Activated naive CD4-positive, alpha-beta T cell treated with anti-CD3 and anti-CD28 coated beads, Interleukin-2, amount 50 U/mL, for 72 hours (primary cell): ENCODE data around the gene CXADR. TPM values are rescaled to one million over a fixed set of nuclear protein-coding genes. Genes with fewer than 3 reads are reported as not detected.

Experiments
- ATAC-seq, 2 donors: fragments of 150-1000 bp; cut with Tn5 transposase; 2 replicates each; pipeline ENCODE4 v1.10.0; 2021; ENCODE audit warnings: mild to moderate bottlenecking in 2 of 2, moderate library complexity in 2 of 2
- DNase-seq, 2 donors: peaks; one replicate each; pipeline ENCODE4 v3.0.0; 2021 to 2022; ENCODE audit warnings: low spot score in 2 of 2
- H3K27ac Mint-ChIP-seq, 2 donors: one replicate each; pipeline ENCODE4 v1.8.0; 2022; ENCODE audit warnings: mild to moderate bottlenecking in 2 of 2, mixed read lengths in 2 of 2
- H3K36me3 Mint-ChIP-seq, 2 donors: one replicate each; pipeline ENCODE4 v1.8.0; 2022; ENCODE audit warnings: mixed read lengths in 2 of 2
- H3K9me3 Mint-ChIP-seq, 2 donors: one replicate each; pipeline ENCODE4 v1.8.0; 2022; ENCODE audit warnings: mixed read lengths in 2 of 2
- total RNA-seq, 2 donors: library from RNA; stranded (reverse); gene quantifications; one replicate each; pipeline ENCODE4 v1.2.3, GENCODE V29; 2022

The CXADR gene
- total RNA-seq, 2 donors from 2014 or later = 0.14 to 0.54 TPM

- no peak for ATAC-seq
- no peak for DNase-seq
- Mint-ChIP-seq H3K27ac (peak overlapping the region in 1 of 2 donors; percentile 4), H3K36me3 (no peaks in the 10 kb centered on the region), H3K9me3 (no peaks in the 10 kb centered on the region)
Measured at GRCh38 chr21:17554679-17555465, 42.0 kb downstream of the CXADR start.

GRCh38 chr21:17560377-17561025, 47.7 kb downstream of the CXADR start:
- H3K27ac Mint-ChIP-seq = no peak overlapping the region
- ATAC-seq = no peak
- no peaks in the 10 kb centered on the region for H3K9me3 Mint-ChIP-seq
- H3K36me3 Mint-ChIP-seq = no peaks in the 10 kb centered on the region
- no peak for DNase-seq

GRCh38 chr21:17570786-17571185, 57.9 kb downstream of the CXADR start:
- Mint-ChIP-seq H3K9me3 (no peaks in the 10 kb centered on the region), H3K27ac (no peak overlapping the region), H3K36me3 (no peaks in the 10 kb centered on the region)
- DNase-seq (no peak), ATAC-seq (no peak)

GRCh38 chr21:17572431-17572830, 59.6 kb downstream of the CXADR start:
- Mint-ChIP-seq H3K36me3 (no peaks in the 10 kb centered on the region), H3K9me3 (no peaks in the 10 kb centered on the region), H3K27ac (no peak overlapping the region)
- DNase-seq (no peak), ATAC-seq (no peak)

GRCh38 chr21:17575076-17575475, 62.2 kb downstream of the CXADR start:
- no peaks in the 10 kb centered on the region for H3K36me3 Mint-ChIP-seq
- no peak for ATAC-seq
- H3K27ac Mint-ChIP-seq = no peak overlapping the region
- H3K9me3 Mint-ChIP-seq = no peaks in the 10 kb centered on the region
- DNase-seq = no peak

GRCh38 chr21:17576080-17576835, 63.4 kb downstream of the CXADR start:
- ATAC-seq = no peak
- no peaks in the 10 kb centered on the region for H3K9me3 Mint-ChIP-seq
- no peaks in the 10 kb centered on the region for H3K36me3 Mint-ChIP-seq
- no peak overlapping the region for H3K27ac Mint-ChIP-seq
- no peak for DNase-seq

GRCh38 chr21:17577701-17578100, 64.9 kb downstream of the CXADR start:
- DNase-seq (no peak), ATAC-seq (no peak)
- Mint-ChIP-seq H3K27ac (no peak overlapping the region), H3K36me3 (no peaks in the 10 kb centered on the region), H3K9me3 (no peaks in the 10 kb centered on the region)

- Mint-ChIP-seq H3K9me3 (no peaks in the 10 kb centered on the region), H3K36me3 (no peaks in the 10 kb centered on the region), H3K27ac (no peak overlapping the region)
- ATAC-seq (no peak), DNase-seq (no peak)
Measured at GRCh38 chr21:17578162-17578561, 65.3 kb downstream of the CXADR start.

GRCh38 chr21:17578876-17579275, 66.0 kb downstream of the CXADR start:
- ATAC-seq (no peak), DNase-seq (no peak)
- H3K9me3 Mint-ChIP-seq = no peaks in the 10 kb centered on the region
- no peak overlapping the region for H3K27ac Mint-ChIP-seq
- H3K36me3 Mint-ChIP-seq = no peaks in the 10 kb centered on the region

- Mint-ChIP-seq H3K9me3 (no peaks in the 10 kb centered on the region), H3K36me3 (no peaks in the 10 kb centered on the region), H3K27ac (no peak overlapping the region)
- ATAC-seq (no peak), DNase-seq (no peak)
Measured at GRCh38 chr21:17580319-17580718, 67.5 kb downstream of the CXADR start.

GRCh38 chr21:17583898-17584297, 71.1 kb downstream of the CXADR start:
- no peak for DNase-seq
- H3K9me3 Mint-ChIP-seq = no peaks in the 10 kb centered on the region
- H3K27ac Mint-ChIP-seq = no peak overlapping the region
- no peak for ATAC-seq
- H3K36me3 Mint-ChIP-seq = no peaks in the 10 kb centered on the region

- Mint-ChIP-seq H3K27ac (no peak overlapping the region), H3K9me3 (no peaks in the 10 kb centered on the region), H3K36me3 (no peaks in the 10 kb centered on the region)
- ATAC-seq = peak in 1 of 2 donors; percentile 46
- DNase-seq = no peak
Measured at GRCh38 chr21:17585875-17586450, 73.1 kb downstream of the CXADR start.

GRCh38 chr21:17590430-17590829, 77.6 kb downstream of the CXADR start:
- ATAC-seq (no peak), DNase-seq (no peak)
- peaks cover 12 to 17% of the 10 kb centered on the region in 2 donors for H3K36me3 Mint-ChIP-seq
- H3K9me3 Mint-ChIP-seq = no peaks in the 10 kb centered on the region
- H3K27ac Mint-ChIP-seq = no peak overlapping the region

GRCh38 chr21:17597680-17598079, 84.8 kb downstream of the CXADR start:
- Mint-ChIP-seq H3K27ac (no peak overlapping the region), H3K36me3 (peaks cover 16 to 22% of the 10 kb centered on the region in 2 donors), H3K9me3 (no peaks in the 10 kb centered on the region)
- no peak for ATAC-seq
- DNase-seq = no peak

GRCh38 chr21:17598437-17598836, 85.6 kb downstream of the CXADR start:
- H3K9me3 Mint-ChIP-seq = no peaks in the 10 kb centered on the region
- no peak for ATAC-seq
- no peak for DNase-seq
- peaks cover 17 to 27% of the 10 kb centered on the region in 2 donors for H3K36me3 Mint-ChIP-seq
- H3K27ac Mint-ChIP-seq = no peak overlapping the region

- no peaks in the 10 kb centered on the region for H3K9me3 Mint-ChIP-seq
- DNase-seq = no peak
- no peak for ATAC-seq
- no peak overlapping the region for H3K27ac Mint-ChIP-seq
- peaks cover 27 to 33% of the 10 kb centered on the region in 2 donors for H3K36me3 Mint-ChIP-seq
Measured at GRCh38 chr21:17602874-17603273, 90.0 kb downstream of the CXADR start.

- DNase-seq (no peak), ATAC-seq (no peak)
- peak overlapping the region in 1 of 2 donors; percentile 72 for H3K27ac Mint-ChIP-seq
- no peaks in the 10 kb centered on the region for H3K9me3 Mint-ChIP-seq
- H3K36me3 Mint-ChIP-seq = peaks cover 51 to 63% of the 10 kb centered on the region in 2 donors
Measured at GRCh38 chr21:17607684-17608083, 94.8 kb downstream of the CXADR start.
